H1 (cell line): ENCODE results near the gene TMEM145. TPM values are rescaled to one million over a fixed set of nuclear protein-coding genes. Genes with fewer than 3 reads are reported as not detected.

Source experiments
- CTCF ChIA-PET: fragments of 300-600 bp; sonication (Branson Sonifier 250); formaldehyde crosslinking; loops from one replicate; lab custom pipeline; 2021; ENCODE audit not compliant: partially characterized antibody; lab: Charles Lee
- POLR2A ChIA-PET: fragments of 300-600 bp; sonication (Branson Sonifier 250); formaldehyde crosslinking; loops from one replicate; lab custom pipeline; 2021; ENCODE audit warnings: inconsistent platforms; ENCODE audit not compliant: partially characterized antibody; lab: Charles Lee
- DNase-seq, 2 experiments: peaks; one replicate each; pipeline versions ENCODE4 v3.0.0 to v3.0.0-alpha.2; 2010 to 2022; ENCODE audit warnings: low spot score in 2 of 2, low read depth in 1 of 2, mixed read lengths in 1 of 2
- FAIRE-seq: peaks from 2 replicates; lab custom pipeline; 2011; peaks lifted over from hg19 to GRCh38; lab: Jason Lieb, UNC
- H2AFZ ChIP-seq: 2 replicates; pipeline ENCODE4 v1.8.1; 2012; ENCODE audit warnings: low read length, inconsistent platforms
- H2AK5ac ChIP-seq: 2 replicates; pipeline ENCODE4 v1.6.1; 2013; ENCODE audit warnings: low read depth, low read length
- H2BK120ac ChIP-seq: replicated peaks from 2 replicates; pipeline ENCODE3; 2013; ENCODE audit warnings: low read depth, low read length, inconsistent platforms
- H2BK12ac ChIP-seq: 2 replicates; pipeline ENCODE4 v1.6.1; 2013; ENCODE audit warnings: low read depth, low read length
- H2BK15ac ChIP-seq: 2 replicates; pipeline ENCODE4 v1.6.1; 2013; ENCODE audit warnings: low read length
- H2BK20ac ChIP-seq: 2 replicates; pipeline ENCODE4 v1.6.1; 2013; ENCODE audit warnings: low read length
- H2BK5ac ChIP-seq: 2 replicates; pipeline ENCODE4 v1.6.1; 2013; ENCODE audit warnings: low read depth, low read length
- H3K14ac ChIP-seq: 2 replicates; pipeline ENCODE4 v1.6.1; 2013; ENCODE audit warnings: inconsistent platforms; ENCODE audit not compliant: insufficient read length
- H3K18ac ChIP-seq: 2 replicates; pipeline ENCODE4 v1.6.1; 2013; ENCODE audit warnings: low read length; ENCODE audit errors: extremely low read depth
- H3K23ac ChIP-seq: 2 replicates; pipeline ENCODE4 v1.6.1; 2013; ENCODE audit warnings: inconsistent platforms; ENCODE audit not compliant: insufficient read length
- H3K23me2 ChIP-seq: 2 replicates; pipeline ENCODE4 v1.6.1; 2013; ENCODE audit warnings: low read depth, low read length
- H3K27ac ChIP-seq: 2 replicates; pipeline ENCODE4 v1.6.1; 2011; ENCODE audit warnings: low read depth, low read length, inconsistent platforms
- H3K27me3 ChIP-seq, 4 experiments: replicated peaks in 1 of 4; 1 replicate in 1 of 4; 2 replicates in 3 of 4; pipeline versions ENCODE4 v1.6.1 to v1.8.1; 2011 to 2013; ENCODE audit warnings: low read length in 3 of 4, mild to moderate bottlenecking in 3 of 4, inconsistent platforms in 2 of 4, mixed read lengths in 2 of 4, moderate library complexity in 1 of 4; ENCODE audit not compliant: control insufficient read depth in 3 of 4, insufficient read depth in 3 of 4; ENCODE audit errors: extremely low read depth in 1 of 4
- H3K36me3 ChIP-seq, 4 experiments: 2 replicates each; pipeline versions ENCODE4 v1.6.1 to v1.8.1; 2011 to 2013; ENCODE audit warnings: mild to moderate bottlenecking in 4 of 4, low read length in 3 of 4, moderate library complexity in 2 of 4, control low read depth in 1 of 4, inconsistent platforms in 1 of 4; ENCODE audit not compliant: insufficient read depth in 4 of 4, control insufficient read depth in 2 of 4
- H3K4ac ChIP-seq: replicated peaks from 2 replicates; pipeline ENCODE3; 2013; ENCODE audit warnings: low read length, low read depth, mixed read lengths, inconsistent platforms; ENCODE audit not compliant: insufficient read length
- H3K4me1 ChIP-seq, 4 experiments: replicated peaks in 1 of 4; 1 replicate in 1 of 4; 2 replicates in 3 of 4; pipeline versions ENCODE4 v1.6.1 to v1.8.1; 2011 to 2013; ENCODE audit warnings: low read length in 3 of 4, inconsistent platforms in 2 of 4, mixed read lengths in 1 of 4; ENCODE audit not compliant: insufficient read depth in 4 of 4, control insufficient read depth in 3 of 4
- H3K4me2 ChIP-seq, 2 experiments: 2 replicates each; pipeline versions ENCODE4 v1.6.1 to v1.8.1; 2011 to 2013; ENCODE audit warnings: low read depth in 2 of 2, low read length in 2 of 2, control low read depth in 1 of 2, inconsistent platforms in 1 of 2, mild to moderate bottlenecking in 1 of 2; ENCODE audit not compliant: insufficient read depth in 1 of 2
- H3K4me3 ChIP-seq, 4 experiments: fragments of 200-600, 300-600 bp in 1 of 4; sonication (generic), shearing (Covaris generic), sonication (Bioruptor Twin) in 1 of 4; 2 replicates each; pipeline versions ENCODE4 v1.5.1 to v1.8.1; 2011 to 2016; ENCODE audit warnings: low read length in 4 of 4, low read depth in 3 of 4, control low read depth in 2 of 4, inconsistent platforms in 2 of 4, mild to moderate bottlenecking in 2 of 4, mixed read lengths in 1 of 4, moderate library complexity in 1 of 4; ENCODE audit not compliant: insufficient read depth in 2 of 4; ENCODE audit errors: extremely low read depth in 1 of 4
- H3K56ac ChIP-seq: replicated peaks from 2 replicates; pipeline ENCODE3; 2013; ENCODE audit warnings: low read depth, mild to moderate bottlenecking, mixed read lengths, low read length, inconsistent platforms; ENCODE audit not compliant: insufficient read length
- H3K79me1 ChIP-seq: 2 replicates; pipeline ENCODE4 v1.6.1; 2013; ENCODE audit warnings: low read depth, low read length, control low read depth
- H3K79me2 ChIP-seq, 2 experiments: 2 replicates each; pipeline versions ENCODE4 v1.6.1 to v1.8.1; 2012 to 2013; ENCODE audit warnings: low read length in 2 of 2, mild to moderate bottlenecking in 2 of 2, inconsistent platforms in 1 of 2; ENCODE audit not compliant: insufficient read depth in 2 of 2, control insufficient read depth in 1 of 2
- H3K9ac ChIP-seq, 4 experiments: replicated peaks in 1 of 4; 1 replicate in 1 of 4; 2 replicates in 3 of 4; pipeline versions ENCODE4 v1.6.1 to v1.8.1; 2011 to 2013; ENCODE audit warnings: low read depth in 3 of 4, low read length in 3 of 4, control low read depth in 2 of 4, mild to moderate bottlenecking in 2 of 4, moderate library complexity in 2 of 4, inconsistent platforms in 1 of 4; ENCODE audit errors: extremely low read depth in 1 of 4
- H3K9me3 ChIP-seq, 2 experiments: 2 replicates each; pipeline versions ENCODE4 v1.6.1 to v1.8.1; 2012 to 2013; ENCODE audit warnings: mild to moderate bottlenecking in 2 of 2, moderate library complexity in 2 of 2, control low read depth in 1 of 2, inconsistent platforms in 1 of 2, low read depth in 1 of 2, low read length in 1 of 2, mixed read lengths in 1 of 2; ENCODE audit not compliant: insufficient read depth in 2 of 2
- H4K20me1 ChIP-seq, 2 experiments: replicated peaks in 1 of 2; 2 replicates each; pipeline versions ENCODE3 to v1.8.1; 2011 to 2013; ENCODE audit warnings: inconsistent platforms in 2 of 2, low read length in 2 of 2, mild to moderate bottlenecking in 1 of 2; ENCODE audit not compliant: insufficient read depth in 2 of 2, control insufficient read depth in 1 of 2
- H4K5ac ChIP-seq: 2 replicates; pipeline ENCODE4 v1.6.1; 2013; ENCODE audit warnings: low read length, low read depth, mixed read lengths, inconsistent platforms; ENCODE audit not compliant: insufficient read length
- H4K8ac ChIP-seq: 2 replicates; pipeline ENCODE4 v1.8.0; 2013; ENCODE audit warnings: mild to moderate bottlenecking, moderate library complexity, low read length, inconsistent platforms; ENCODE audit not compliant: insufficient read depth; ENCODE audit errors: extremely low read depth
- H4K91ac ChIP-seq: replicated peaks from 2 replicates; pipeline ENCODE3; 2013; ENCODE audit warnings: low read length, mixed read lengths, inconsistent platforms; ENCODE audit not compliant: insufficient read length
- ASH2L ChIP-seq: fragments of 200-600, 300-600 bp; sonication (generic); IDR thresholded peaks from one replicate; pipeline ENCODE4 v1.7.1; 2017; ENCODE audit warnings: low read length
- CEBPB ChIP-seq: IDR thresholded peaks from 2 replicates; pipeline ENCODE4 v1.6.1; 2012; ENCODE audit warnings: low read depth, low read length
- KDM4A ChIP-seq: IDR thresholded peaks from one replicate; pipeline ENCODE4 v1.7.1; 2012; ENCODE audit warnings: low read depth, mild to moderate bottlenecking, moderate library complexity, low read length, inconsistent platforms; ENCODE audit not compliant: severe bottlenecking
- WGBS, 2 experiments: shearing (Covaris generic) in 1 of 2; methylation state at CpG; one replicate each; pipeline versions ENCODE4 v1.1.6 to v1.1.7; 2013 to 2015; ENCODE audit warnings: low lambda C conversion rate in 2 of 2, mixed read lengths in 2 of 2, inconsistent platforms in 1 of 2, low coverage in 1 of 2, missing lambda C conversion rate in 1 of 2; ENCODE audit not compliant: insufficient replicate concordance in 2 of 2, insufficient coverage in 1 of 2, insufficient read length in 1 of 2; ENCODE audit errors: extremely low coverage in 1 of 2, missing lambda C conversion rate in 1 of 2; 5-methylcytosine and 5-hydroxymethylcytosine counted together
- polyA plus RNA-seq, 7 experiments: library from polyadenylated mRNA; depleted of rRNA in 3 of 7; stranded (reverse) in 5 of 7; unstranded in 2 of 7; fragments of >200 nt in 5 of 7; fragments of 200-250 nt in 2 of 7; gene quantifications; 1 replicate in 5 of 7; 2 replicates in 1 of 7; 4 replicates in 1 of 7; pipeline versions ENCODE4 v1.2.1 to v1.2.3, GENCODE V29; 2011 to 2013; ENCODE audit warnings: missing spikeins in 2 of 7, mixed read lengths in 2 of 7
- total RNA-seq: library from RNA; stranded (reverse); fragmentation: NEBNext Ultra II Directional; extraction: Animal tissue kit (Norgen Biotek cat#: 25700); gene quantifications from 2 replicates; pipeline ENCODE4 v1.2.1, GENCODE V29; 2021

The TMEM145 gene
- total and polyA plus RNA-seq, 2 of the 8 experiments (the other 6 are each of a cell fraction or from before 2014, with no cell fraction given) = 2.3 to 4.7 TPM

DNA sequence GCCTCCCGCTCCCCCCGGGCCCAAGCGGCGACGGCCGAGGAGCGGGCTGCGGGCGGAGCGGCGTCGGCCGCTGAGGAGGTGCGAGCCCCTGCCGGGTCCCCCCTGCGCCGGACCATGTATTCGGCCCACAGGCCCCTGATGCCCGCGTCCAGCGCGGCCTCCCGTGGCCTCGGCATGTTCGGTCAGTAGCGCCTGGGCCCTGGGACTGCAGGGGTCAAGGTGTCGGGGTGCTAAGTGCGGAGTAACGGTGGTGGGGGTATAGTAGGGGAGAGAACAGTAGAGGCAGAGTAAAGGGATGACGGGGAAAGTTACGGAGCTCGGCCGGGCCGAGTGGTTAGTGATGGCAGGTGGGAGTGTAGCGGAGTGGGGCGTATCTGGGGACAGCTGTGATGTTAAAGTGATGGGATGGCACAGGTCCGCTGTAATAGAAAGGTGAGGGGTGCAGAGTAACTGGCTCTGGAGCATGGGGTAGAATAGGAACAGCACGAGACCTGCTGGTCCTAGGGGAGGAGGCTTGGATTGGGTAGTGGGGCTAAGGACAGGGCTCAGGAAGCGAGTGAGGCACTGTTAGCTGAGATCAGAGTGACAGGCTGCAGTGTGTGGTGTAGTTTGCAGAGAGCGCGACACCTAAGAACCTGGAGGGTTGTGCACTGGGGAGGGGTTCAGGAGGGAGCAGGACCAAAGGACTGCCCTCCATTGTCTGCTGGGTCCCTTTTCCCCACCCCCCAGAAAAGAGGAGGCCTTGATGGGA, 28.3 kb upstream of the TMEM145 start:
- Histone ChIP-seq H3K27ac (no peak overlapping the region), H3K56ac (no peak overlapping the region), H2AK5ac (no peak overlapping the region), H3K4me1 (peaks cover 9 to 37% (median 27%) of the 10 kb centered on the region in 4 experiments), H3K36me3 (peaks cover 13 to 28% (median 25%) of the 10 kb centered on the region in 4 experiments; a peak in 7 of 8 replicates), H2BK15ac (0 out of 2 replicates have a peak overlapping the region, but pooled peaks have one; percentile 29), H3K23ac (no peak overlapping the region), H2BK120ac (no peak overlapping the region), H3K79me2 (peaks cover 0 to 22% of the 10 kb centered on the region in 2 experiments; a peak in 2 of 4 replicates), H2BK20ac (no peak overlapping the region), H3K4ac (no peak overlapping the region), H4K91ac (peak overlapping the region; percentile 48)
- ChIA-PET CTCF (interaction anchor here (0.8 to 6.6 kb wide), 4 partner anchors 9 to 267 kb away, joined by 3 to 41 read pairs (median 4); no protein-coding TSS in a partner anchor), POLR2A (interaction anchor here (0.9 to 4.3 kb wide), 7 partner anchors 10 to 40 kb away, joined by 3 to 20 read pairs (median 3); no protein-coding TSS in a partner anchor)
- peak; percentile 54 for TF ChIP-seq ASH2L
- peak; percentile 22 for TF ChIP-seq KDM4A
- no peak for TF ChIP-seq CEBPB
- TF ChIP-seq, all 59 proteins: peak for 2
- H3K9me3 ChIP-seq = no peaks in the 10 kb centered on the region
- H4K20me1 ChIP-seq = peaks cover 3 to 15% of the 10 kb centered on the region in 2 experiments
- H4K8ac ChIP-seq = no peak overlapping the region
- H2BK12ac ChIP-seq = no peak overlapping the region; the same call in 1 of the 2 replicates
- H3K27me3 ChIP-seq = no peaks in the 10 kb centered on the region
- H4K5ac ChIP-seq = no peak overlapping the region
- DNase-seq = peak in 1 of 2 experiments; percentile 57
- FAIRE-seq = no peak
- 7% methylated on average over 40 of the region's 41 CpGs; no CpG with 5 or more reads in 1 of the 2 experiments for WGBS, 2 experiments
- H3K9ac ChIP-seq = peak overlapping the region in 1 of 4 experiments; percentile 60; a peak in 3 of 7 replicates
- H3K4me2 ChIP-seq = peak overlapping the region; percentile 78 to 97
- H3K23me2 ChIP-seq = peaks cover 30% of the 10 kb centered on the region
- H2AFZ ChIP-seq = no peak overlapping the region
- peaks cover 26% of the 10 kb centered on the region for H3K79me1 ChIP-seq
- no peak overlapping the region for H3K14ac ChIP-seq
- peak overlapping the region; percentile 53 to 88 (median 58) for H3K4me3 ChIP-seq
- peak overlapping the region; percentile 24 for H3K18ac ChIP-seq
- H2BK5ac ChIP-seq = 0 out of 2 replicates have a peak overlapping the region, but pooled peaks have one; percentile 21
